Ascending aorta (tissue), 2 donors: ENCODE data around the gene CITED4. TPM values are rescaled to one million over a fixed set of nuclear protein-coding genes. Genes with fewer than 3 reads are reported as not detected.

Experiments used
- DNase-seq, 2 donors: peaks; one replicate each; pipeline ENCODE4 v3.0.0-alpha.2; 2019; ENCODE audit warnings: low spot score in 2 of 2
- H3K27ac ChIP-seq, 2 donors: fragments of 200-600 bp; sonication (generic); one replicate each; pipeline ENCODE4 v1.5.1; 2016 to 2017; ENCODE audit warnings: mild to moderate bottlenecking in 1 of 2
- H3K27me3 ChIP-seq: fragments of 200-600 bp; sonication (generic); one replicate; pipeline ENCODE4 v1.5.1; 2017
- H3K36me3 ChIP-seq, 2 donors: fragments of 200-600 bp; sonication (generic); one replicate each; pipeline ENCODE4 v1.5.1; 2016
- H3K4me1 ChIP-seq, 2 donors: fragments of 200-600 bp; sonication (generic); one replicate each; pipeline ENCODE4 v1.5.1; 2016 to 2017; ENCODE audit warnings: mild to moderate bottlenecking in 1 of 2
- H3K4me3 ChIP-seq, 2 donors: fragments of 200-600 bp; sonication (generic); one replicate each; pipeline ENCODE4 v1.5.1; 2016 to 2017; ENCODE audit warnings: mild to moderate bottlenecking in 1 of 2
- H3K9me3 ChIP-seq, 2 donors: fragments of 200-600 bp; sonication (generic); one replicate each; pipeline ENCODE4 v1.5.1; 2016
- intact Hi-C: fragments of 100-400 bp; cut with DNase I; formaldehyde crosslinking; loops from one replicate; pipeline ENCODE4 v1.15.1; 2023
- total RNA-seq: library from RNA; depleted of rRNA; stranded (reverse); fragments of >200 nt; gene quantifications from one replicate; pipeline ENCODE4 v1.1.0, GENCODE V29; 2016
- TF ChIP-seq, protein P1 (sequence below), 3 experiments: fragments of 200-600 bp in 2 of 3; fragments of 450-650 bp in 1 of 3; sonication (generic) in 2 of 3; IDR thresholded peaks; one replicate each; pipeline ENCODE4 v1.5.1; 2016 to 2019; ENCODE audit warnings: antibody characterized with exemption in 3 of 3, mild to moderate bottlenecking in 1 of 3, moderate library complexity in 1 of 3

Gene CITED4
- total RNA-seq, 1 donor from 2014 or later, result 47.6 TPM

DNA sequence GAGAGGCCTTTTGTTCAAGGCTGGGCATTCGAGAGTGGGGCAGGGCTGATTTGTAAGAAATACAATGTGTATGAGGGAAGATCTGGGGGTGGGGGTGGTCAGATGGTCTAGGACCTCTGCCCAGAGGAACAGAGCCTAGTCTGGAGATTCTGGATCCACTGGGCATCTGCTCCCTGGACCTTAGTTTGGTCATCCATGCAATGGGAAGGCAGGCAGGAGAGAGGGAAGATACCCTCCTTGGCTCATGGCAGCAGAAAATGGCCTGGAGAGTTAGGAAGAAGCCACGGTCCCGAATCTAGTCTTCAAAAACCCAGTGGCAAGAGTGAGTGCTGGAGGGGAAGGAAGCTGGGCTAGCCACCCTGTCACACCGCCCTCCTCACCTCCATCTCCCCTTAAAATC lies 38.8 kb downstream of the CITED4 start:
- peaks cover 0 to 1% of the 10 kb centered on the region in 2 donors for H3K36me3 ChIP-seq
- H3K27ac ChIP-seq, result peak overlapping the region; percentile 79 to 83
- no peak overlapping the region for H3K4me3 ChIP-seq
- DNase-seq, result no peak
- H3K27me3 ChIP-seq, result no peaks in the 10 kb centered on the region
- peaks cover 31 to 45% of the 10 kb centered on the region in 2 donors for H3K4me1 ChIP-seq
- TF ChIP-seq, protein P1, sequence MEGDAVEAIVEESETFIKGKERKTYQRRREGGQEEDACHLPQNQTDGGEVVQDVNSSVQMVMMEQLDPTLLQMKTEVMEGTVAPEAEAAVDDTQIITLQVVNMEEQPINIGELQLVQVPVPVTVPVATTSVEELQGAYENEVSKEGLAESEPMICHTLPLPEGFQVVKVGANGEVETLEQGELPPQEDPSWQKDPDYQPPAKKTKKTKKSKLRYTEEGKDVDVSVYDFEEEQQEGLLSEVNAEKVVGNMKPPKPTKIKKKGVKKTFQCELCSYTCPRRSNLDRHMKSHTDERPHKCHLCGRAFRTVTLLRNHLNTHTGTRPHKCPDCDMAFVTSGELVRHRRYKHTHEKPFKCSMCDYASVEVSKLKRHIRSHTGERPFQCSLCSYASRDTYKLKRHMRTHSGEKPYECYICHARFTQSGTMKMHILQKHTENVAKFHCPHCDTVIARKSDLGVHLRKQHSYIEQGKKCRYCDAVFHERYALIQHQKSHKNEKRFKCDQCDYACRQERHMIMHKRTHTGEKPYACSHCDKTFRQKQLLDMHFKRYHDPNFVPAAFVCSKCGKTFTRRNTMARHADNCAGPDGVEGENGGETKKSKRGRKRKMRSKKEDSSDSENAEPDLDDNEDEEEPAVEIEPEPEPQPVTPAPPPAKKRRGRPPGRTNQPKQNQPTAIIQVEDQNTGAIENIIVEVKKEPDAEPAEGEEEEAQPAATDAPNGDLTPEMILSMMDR (IDR thresholded peaks at IDR 0.05), result no peak
- intact Hi-C loops, result no loop called here
- H3K9me3 ChIP-seq, result no peaks in the 10 kb centered on the region

- TF ChIP-seq, protein P1 (IDR thresholded peaks at IDR 0.05), result no peak
- no peaks in the 10 kb centered on the region for H3K9me3 ChIP-seq
- H3K4me3 ChIP-seq, result no peak overlapping the region
- DNase-seq, result no peak
- no peaks in the 10 kb centered on the region for H3K27me3 ChIP-seq
- peak overlapping the region; percentile 79 to 83 for H3K27ac ChIP-seq
- intact Hi-C loops, result no loop called here
- peaks cover 31 to 45% of the 10 kb centered on the region in 2 donors for H3K4me1 ChIP-seq
- peaks cover 2 to 3% of the 10 kb centered on the region in 2 donors for H3K36me3 ChIP-seq
Measured at GRCh38 chr1:40822890-40823289, 39.3 kb downstream of the CITED4 start.

- TF ChIP-seq, protein P1 (IDR thresholded peaks at IDR 0.05), result no peak
- Histone ChIP-seq H3K4me1 (peaks cover 31 to 44% of the 10 kb centered on the region in 2 donors), H3K27me3 (no peaks in the 10 kb centered on the region), H3K9me3 (no peaks in the 10 kb centered on the region), H3K27ac (peak overlapping the region; percentile 69 to 78), H3K36me3 (peaks cover 3 to 5% of the 10 kb centered on the region in 2 donors), H3K4me3 (no peak overlapping the region)
- no peak for DNase-seq
- intact Hi-C loops, result loop anchor here (2.0 kb wide), 1 partner anchor 46 kb away; no protein-coding TSS in a partner anchor
Measured at GRCh38 chr1:40820911-40821693, 41.1 kb downstream of the CITED4 start.

GRCh38 chr1:40820251-40820797 lies 41.8 kb downstream of the CITED4 start:
- peak overlapping the region; percentile 69 to 78 for H3K27ac ChIP-seq
- intact Hi-C loops, result loop anchor here (2.0 kb wide), 1 partner anchor 46 kb away; no protein-coding TSS in a partner anchor
- H3K4me3 ChIP-seq, result no peak overlapping the region
- H3K9me3 ChIP-seq, result no peaks in the 10 kb centered on the region
- peaks cover 3 to 5% of the 10 kb centered on the region in 2 donors for H3K36me3 ChIP-seq
- H3K4me1 ChIP-seq, result peaks cover 31 to 37% of the 10 kb centered on the region in 2 donors
- DNase-seq, result no peak
- no peaks in the 10 kb centered on the region for H3K27me3 ChIP-seq
- TF ChIP-seq, protein P1 (IDR thresholded peaks at IDR 0.05), result peak in 1 of 3 experiments; percentile 15

DNA sequence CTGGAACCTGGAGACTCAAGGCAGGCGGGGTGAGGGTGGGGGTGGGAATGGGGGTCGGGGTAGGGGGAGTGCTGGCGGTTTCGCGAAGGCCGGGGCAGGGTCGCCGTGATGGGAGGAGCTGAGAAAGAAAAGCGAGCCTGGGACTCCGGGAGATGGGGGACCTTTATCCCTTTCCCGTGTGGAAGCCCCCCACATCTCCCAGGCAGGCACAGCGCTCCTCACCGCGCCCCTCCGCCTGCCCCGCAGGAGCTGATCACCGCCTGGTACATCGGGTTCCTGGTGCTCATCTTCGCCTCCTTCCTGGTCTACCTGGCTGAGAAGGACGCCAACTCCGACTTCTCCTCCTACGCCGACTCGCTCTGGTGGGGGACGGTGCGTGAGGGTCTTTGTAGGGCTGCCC lies 43.1 kb downstream of the CITED4 start:
- Histone ChIP-seq H3K4me3 (no peak overlapping the region), H3K9me3 (no peaks in the 10 kb centered on the region), H3K4me1 (peaks cover 27% of the 10 kb centered on the region in 2 donors), H3K36me3 (peaks cover 3 to 5% of the 10 kb centered on the region in 2 donors), H3K27me3 (no peaks in the 10 kb centered on the region), H3K27ac (peak overlapping the region; percentile 69 to 78)
- no peak for DNase-seq
- intact Hi-C loops, result no loop called here
- TF ChIP-seq, protein P1 (IDR thresholded peaks at IDR 0.05), result no peak
